Coronary artery (tissue), 2 donors: Measurements from ENCODE around the gene KLHDC10.
"Not testable (repeated sequence)": the region's sequence is repeated elsewhere in the genome, so short reads cannot be mapped to it uniquely, and the experiment has no call there.

Source experiments
- DNase-seq: peaks from one replicate; pipeline ENCODE4 v3.0.0-alpha.2; 2017; ENCODE audit warnings: low spot score
- H3K27ac ChIP-seq, 2 donors: fragments of 200-600 bp; sonication (generic); one replicate each; pipeline ENCODE4 v1.5.1; 2016 to 2019
- H3K4me3 ChIP-seq: fragments of 200-600 bp; sonication (generic); 2 replicates; pipeline ENCODE4 v1.5.1; 2016; ENCODE audit warnings: mild to moderate bottlenecking, moderate library complexity
- CTCF ChIP-seq: fragments of 200-600 bp; sonication (generic); IDR thresholded peaks from one replicate; pipeline ENCODE4 v1.5.1; 2019; ENCODE audit warnings: antibody characterized with exemption

The KLHDC10 gene

GRCh38 chr7:130084037-130084875, 13.9 kb downstream of the KLHDC10 start:
- Histone ChIP-seq H3K4me3 (no peak overlapping the region), H3K27ac (no peak overlapping the region)
- no peak for DNase-seq
- no peak for TF ChIP-seq CTCF

- H3K27ac ChIP-seq, H3K4me3 ChIP-seq, DNase-seq: not testable (repeated sequence)
These were observed 14.9 kb downstream of the KLHDC10 start for GRCh38 chr7:130085235-130085634.

- no peak for TF ChIP-seq CTCF
- DNase-seq, result no peak
- no peak overlapping the region for H3K27ac ChIP-seq
- H3K4me3 ChIP-seq, result no peak overlapping the region
These were observed 16.6 kb downstream of the KLHDC10 start for GRCh38 chr7:130086938-130087337.

GRCh38 chr7:130087364-130087763, 17.0 kb downstream of the KLHDC10 start:
- H3K27ac ChIP-seq, result no peak overlapping the region
- H3K4me3 ChIP-seq, result no peak overlapping the region
- TF ChIP-seq CTCF, result no peak
- no peak for DNase-seq

GRCh38 chr7:130090745-130091532, 20.6 kb downstream of the KLHDC10 start:
- Histone ChIP-seq H3K4me3 (no peak overlapping the region), H3K27ac (no peak overlapping the region)
- no peak for TF ChIP-seq CTCF
- DNase-seq, result no peak

- DNase-seq, result no peak
- no peak overlapping the region for H3K4me3 ChIP-seq
- TF ChIP-seq CTCF, result no peak
- H3K27ac ChIP-seq, result no peak overlapping the region
These were observed 21.7 kb downstream of the KLHDC10 start for GRCh38 chr7:130091999-130092398.

GRCh38 chr7:130092598-130092997, 22.3 kb downstream of the KLHDC10 start:
- no peak for DNase-seq
- Histone ChIP-seq H3K27ac (no peak overlapping the region), H3K4me3 (no peak overlapping the region)
- no peak for TF ChIP-seq CTCF
